OCI-LY3 (cell line): ENCODE results near the gene UPK3A.

Experiments used
- H2AFZ ChIP-seq: fragments of 200-600, 300-600 bp; shearing (Covaris generic); 2 replicates; pipeline ENCODE4 v1.6.0; 2014; ENCODE audit warnings: antibody characterized with exemption, low read depth, low read length
- H3K27ac ChIP-seq: fragments of 200-600, 300-600 bp; sonication (generic); 2 replicates; pipeline ENCODE4 v1.5.1; 2014; ENCODE audit warnings: mild to moderate bottlenecking, low read length, moderate library complexity, mixed read lengths
- H3K27me3 ChIP-seq: fragments of 200-600, 300-600 bp; sonication (generic); 2 replicates; pipeline ENCODE4 v1.6.1; 2014; ENCODE audit warnings: low read depth, low read length, mixed read lengths
- H3K36me3 ChIP-seq: fragments of 200-600, 300-600 bp; sonication (generic); replicated peaks from 2 replicates; pipeline ENCODE3; 2014; ENCODE audit warnings: low read depth, low read length, mixed read lengths
- H3K4me1 ChIP-seq: fragments of 300-600, 200-600 bp; sonication (generic); 2 replicates; pipeline ENCODE4 v1.6.1; 2014; ENCODE audit warnings: low read length, mixed read lengths
- H3K4me2 ChIP-seq: fragments of 200-600, 300-600 bp; sonication (generic); 2 replicates; pipeline ENCODE4 v1.6.1; 2014; ENCODE audit warnings: low read length, mixed read lengths
- H3K4me3 ChIP-seq: fragments of 300-600, 200-600 bp; sonication (generic); 2 replicates; pipeline ENCODE4 v1.5.1; 2014; ENCODE audit warnings: antibody characterized with exemption, mild to moderate bottlenecking, low read length, moderate library complexity
- H3K79me2 ChIP-seq: fragments of 300-600, 200-600 bp; shearing (Covaris generic); 2 replicates; pipeline ENCODE4 v1.6.1; 2014; ENCODE audit warnings: mild to moderate bottlenecking, low read length, mixed read lengths
- H3K9ac ChIP-seq: fragments of 300-600, 200-600 bp; shearing (Covaris generic); 2 replicates; pipeline ENCODE4 v1.6.0; 2014; ENCODE audit warnings: mild to moderate bottlenecking, low read length, moderate library complexity
- H3K9me3 ChIP-seq: fragments of 200-600, 300-600 bp; shearing (Covaris generic); 2 replicates; pipeline ENCODE4 v1.6.1; 2014; ENCODE audit warnings: low read length, mixed read lengths; ENCODE audit not compliant: insufficient read depth
- H4K20me1 ChIP-seq: fragments of 200-600, 300-600 bp; sonication (generic); 2 replicates; pipeline ENCODE4 v1.6.1; 2016; ENCODE audit warnings: low read length, mixed read lengths; ENCODE audit not compliant: insufficient read depth
- CTCF ChIP-seq: fragments of 200-600, 300-600 bp; sonication (generic); IDR thresholded peaks from 2 replicates; pipeline ENCODE4 v1.5.1; 2014; ENCODE audit warnings: antibody characterized with exemption, low read length, low read depth
- EZH2phosphoT487 ChIP-seq: fragments of 200-600 bp; shearing (Covaris generic); IDR thresholded peaks from 2 replicates; pipeline ENCODE4 v1.6.1; 2018; ENCODE audit warnings: antibody characterized with exemption, mixed run types, low read depth

UPK3A gene

GRCh38 chr22:45244916-45245315 is 39.8 kb upstream of the UPK3A start:
- no peak overlapping the region for H2AFZ ChIP-seq
- H3K27ac ChIP-seq: no peak overlapping the region
- TF ChIP-seq CTCF (no peak), EZH2phosphoT487 (no peak)

GRCh38 chr22:45246060-45246985 is 38.4 kb upstream of the UPK3A start:
- Histone ChIP-seq H3K4me2 (peak overlapping the region; percentile 43), H3K36me3 (no peaks in the 10 kb centered on the region), H3K4me1 (peaks cover 26% of the 10 kb centered on the region), H3K27me3 (peaks cover 19% of the 10 kb centered on the region), H3K79me2 (no peaks in the 10 kb centered on the region), H3K4me3 (peak overlapping the region; percentile 10; the same call in 1 of the 2 replicates), H4K20me1 (no peaks in the 10 kb centered on the region), H3K9ac (no peak overlapping the region), H3K27ac (no peak overlapping the region), H2AFZ (0 out of 2 replicates have a peak overlapping the region, but pooled peaks have one; percentile 12), H3K9me3 (no peaks in the 10 kb centered on the region)
- no peak for TF ChIP-seq CTCF
- TF ChIP-seq EZH2phosphoT487: no peak

More at GRCh38 chr22:45244916-45245315, 39.8 kb upstream of the UPK3A start:
- H4K20me1 ChIP-seq: peaks cover 3% of the 10 kb centered on the region; the same call in 1 of the 2 replicates
- no peak overlapping the region for H3K9ac ChIP-seq
- H3K4me1 ChIP-seq: peaks cover 31% of the 10 kb centered on the region
- no peak overlapping the region for H3K4me2 ChIP-seq
- H3K9me3 ChIP-seq: no peaks in the 10 kb centered on the region
- peaks cover 19% of the 10 kb centered on the region for H3K27me3 ChIP-seq
- H3K79me2 ChIP-seq: no peaks in the 10 kb centered on the region
- H3K36me3 ChIP-seq: no peaks in the 10 kb centered on the region
- no peak overlapping the region for H3K4me3 ChIP-seq

GRCh38 chr22:45248832-45249561 is 35.8 kb upstream of the UPK3A start:
- H4K20me1 ChIP-seq: no peaks in the 10 kb centered on the region
- no peak overlapping the region for H2AFZ ChIP-seq
- H3K9me3 ChIP-seq: no peaks in the 10 kb centered on the region
- H3K4me2 ChIP-seq: peak overlapping the region; percentile 78
- no peaks in the 10 kb centered on the region for H3K36me3 ChIP-seq
- no peak for TF ChIP-seq EZH2phosphoT487
- no peak for TF ChIP-seq CTCF
- peaks cover 21% of the 10 kb centered on the region for H3K27me3 ChIP-seq
- no peak overlapping the region; the same call in 1 of the 2 replicates for H3K9ac ChIP-seq
- peak overlapping the region; percentile 66 for H3K4me3 ChIP-seq
- no peak overlapping the region for H3K27ac ChIP-seq
- H3K79me2 ChIP-seq: no peaks in the 10 kb centered on the region
- peaks cover 27% of the 10 kb centered on the region for H3K4me1 ChIP-seq

GRCh38 chr22:45251825-45252224 is 32.9 kb upstream of the UPK3A start:
- no peak overlapping the region for H3K27ac ChIP-seq

More at GRCh38 chr22:45251825-45252224, 32.9 kb upstream of the UPK3A start:
- H3K4me2 ChIP-seq: no peak overlapping the region
- no peak overlapping the region for H3K9ac ChIP-seq
- no peak overlapping the region for H3K4me3 ChIP-seq
- peaks cover 28% of the 10 kb centered on the region for H3K27me3 ChIP-seq
- no peaks in the 10 kb centered on the region for H3K79me2 ChIP-seq
- no peaks in the 10 kb centered on the region for H3K9me3 ChIP-seq
- H3K4me1 ChIP-seq: peaks cover 36% of the 10 kb centered on the region
- no peak overlapping the region for H2AFZ ChIP-seq
- no peak for TF ChIP-seq EZH2phosphoT487
- no peak for TF ChIP-seq CTCF
- no peaks in the 10 kb centered on the region for H4K20me1 ChIP-seq
- H3K36me3 ChIP-seq: no peaks in the 10 kb centered on the region
